ENCODE data around the gene PGPEP1.

PGPEP1 gene

DNA sequence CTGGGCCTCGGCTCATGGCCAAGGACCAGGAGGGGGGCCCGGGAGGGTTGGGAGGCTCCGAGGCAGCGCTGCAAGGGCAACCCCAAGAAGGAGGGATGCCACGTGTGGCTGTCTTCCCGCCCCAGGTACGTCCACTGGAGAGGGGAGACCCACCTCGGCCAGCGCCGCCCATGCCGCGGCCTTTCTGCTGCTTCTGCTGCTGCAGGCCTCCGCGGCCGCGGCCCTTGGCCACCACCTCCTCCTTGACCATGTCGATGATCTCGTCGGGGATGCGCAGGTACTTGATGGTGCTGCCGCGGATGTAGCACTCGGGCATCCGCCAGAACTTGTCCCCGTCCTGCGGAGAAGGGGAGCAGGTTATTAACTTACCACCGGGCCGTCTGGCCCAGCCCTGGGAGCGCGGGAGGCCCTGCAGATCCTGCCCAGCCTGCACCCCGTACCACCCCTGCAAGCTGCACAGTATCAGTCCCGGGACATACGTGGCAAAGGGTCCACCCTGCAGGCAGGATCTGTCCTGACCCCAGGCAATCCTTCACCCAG lies 30.8 kb upstream of the PGPEP1 start:
- Histone ChIP-seq H3K9me3 (ENCODE audit: insufficient read depth, low read depth, low read length) (no peaks in the 10 kb centered on the region), H3K27ac (ENCODE audit: low read depth, low read length) (no peak overlapping the region), H3K27me3 (ENCODE audit: insufficient read depth, low read length) (no peaks in the 10 kb centered on the region), H3K4me3 (ENCODE audit: low read length) (no peak overlapping the region), H3K4me1 (ENCODE audit: insufficient read depth, low read length) (peaks cover 8% of the 10 kb centered on the region), H3K36me3 (ENCODE audit: insufficient read depth, low read length) (peaks cover 86% of the 10 kb centered on the region), H3K9ac (ENCODE audit: low read depth, low read length) (no peak overlapping the region)
- WGBS, result 96% methylated on average over 33 of the region's 33 CpGs

DNA sequence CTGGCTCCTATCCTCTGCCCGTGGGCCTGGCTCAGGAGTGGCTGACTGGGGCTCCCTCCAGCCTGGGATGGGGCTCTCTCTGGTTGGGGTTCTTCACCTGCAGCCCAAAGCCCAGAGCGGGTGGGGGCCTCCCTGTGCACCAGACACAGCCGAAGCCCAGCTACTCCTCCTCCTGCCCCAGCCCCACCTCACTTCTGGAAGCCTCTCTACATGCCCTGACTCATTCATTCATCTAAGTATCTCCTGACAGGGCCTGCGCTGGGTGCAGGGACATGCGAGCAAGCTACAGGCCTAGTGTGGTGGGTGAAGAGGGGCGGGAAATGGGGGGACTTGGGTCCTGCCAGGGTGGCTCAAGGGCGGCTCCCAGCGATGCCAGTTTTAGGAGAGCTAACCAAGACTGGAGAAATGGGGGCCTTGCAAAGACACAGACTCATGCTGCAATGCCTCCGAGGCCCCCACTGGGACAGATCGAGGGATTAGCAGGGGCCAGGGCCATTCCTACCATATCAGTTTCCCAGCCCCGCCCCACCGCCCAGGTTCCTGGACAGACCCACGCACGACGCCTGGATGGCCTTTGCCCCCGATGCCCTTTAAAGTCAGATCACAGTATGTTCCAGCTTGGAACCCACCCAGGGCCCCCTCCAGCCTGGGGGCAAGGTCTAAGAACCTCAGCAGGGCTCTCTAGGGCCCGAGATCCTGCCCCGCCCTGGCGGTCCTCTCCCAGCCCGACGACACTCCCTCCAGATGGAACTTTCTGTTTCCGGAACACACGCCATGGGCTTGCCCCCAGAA lies 30.1 kb upstream of the PGPEP1 start:
- peaks cover under 1% of the 10 kb centered on the region for H3K4me1 ChIP-seq (ENCODE audit: insufficient read depth, low read length)
- H3K9me3 ChIP-seq (ENCODE audit: insufficient read depth, low read depth, low read length), result no peaks in the 10 kb centered on the region
- no peak overlapping the region for H3K27ac ChIP-seq (ENCODE audit: low read depth, low read length)
- no peak overlapping the region for H3K4me3 ChIP-seq (ENCODE audit: low read length)
- no peaks in the 10 kb centered on the region for H3K27me3 ChIP-seq (ENCODE audit: insufficient read depth, low read length)
- WGBS, result 91% methylated on average over 23 of the region's 23 CpGs
- H3K36me3 ChIP-seq (ENCODE audit: insufficient read depth, low read length), result peaks cover 92% of the 10 kb centered on the region
- no peak overlapping the region for H3K9ac ChIP-seq (ENCODE audit: low read depth, low read length)

DNA sequence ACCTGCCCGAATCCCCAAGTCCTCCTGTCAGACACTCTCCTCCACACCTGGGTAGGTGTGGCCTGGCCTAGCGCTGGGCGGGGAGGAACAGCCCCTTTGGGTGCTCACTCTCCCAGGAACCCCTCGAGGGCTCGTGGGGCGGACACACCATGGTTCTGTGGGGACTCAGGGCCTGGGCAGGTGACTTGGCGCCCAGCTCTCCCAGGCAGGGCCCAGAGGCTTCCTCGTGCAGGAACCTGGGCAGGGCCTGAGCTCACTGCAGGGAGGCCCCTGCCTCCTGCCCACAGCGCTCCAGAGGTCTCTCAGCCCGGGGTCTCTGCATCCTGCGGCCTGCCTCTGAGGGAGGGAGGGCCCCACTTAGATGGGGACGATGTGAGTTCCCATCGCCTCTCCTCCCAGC lies 29.4 kb upstream of the PGPEP1 start:
- no peak overlapping the region for H3K27ac ChIP-seq (ENCODE audit: low read depth, low read length)
- H3K9ac ChIP-seq (ENCODE audit: low read depth, low read length), result no peak overlapping the region
- peaks cover 98% of the 10 kb centered on the region for H3K36me3 ChIP-seq (ENCODE audit: insufficient read depth, low read length)
- H3K27me3 ChIP-seq (ENCODE audit: insufficient read depth, low read length), result no peaks in the 10 kb centered on the region
- 95% methylated on average over 13 of the region's 13 CpGs for WGBS
- no peaks in the 10 kb centered on the region for H3K4me1 ChIP-seq (ENCODE audit: insufficient read depth, low read length)
- no peaks in the 10 kb centered on the region for H3K9me3 ChIP-seq (ENCODE audit: insufficient read depth, low read depth, low read length)
- no peak overlapping the region for H3K4me3 ChIP-seq (ENCODE audit: low read length)

DNA sequence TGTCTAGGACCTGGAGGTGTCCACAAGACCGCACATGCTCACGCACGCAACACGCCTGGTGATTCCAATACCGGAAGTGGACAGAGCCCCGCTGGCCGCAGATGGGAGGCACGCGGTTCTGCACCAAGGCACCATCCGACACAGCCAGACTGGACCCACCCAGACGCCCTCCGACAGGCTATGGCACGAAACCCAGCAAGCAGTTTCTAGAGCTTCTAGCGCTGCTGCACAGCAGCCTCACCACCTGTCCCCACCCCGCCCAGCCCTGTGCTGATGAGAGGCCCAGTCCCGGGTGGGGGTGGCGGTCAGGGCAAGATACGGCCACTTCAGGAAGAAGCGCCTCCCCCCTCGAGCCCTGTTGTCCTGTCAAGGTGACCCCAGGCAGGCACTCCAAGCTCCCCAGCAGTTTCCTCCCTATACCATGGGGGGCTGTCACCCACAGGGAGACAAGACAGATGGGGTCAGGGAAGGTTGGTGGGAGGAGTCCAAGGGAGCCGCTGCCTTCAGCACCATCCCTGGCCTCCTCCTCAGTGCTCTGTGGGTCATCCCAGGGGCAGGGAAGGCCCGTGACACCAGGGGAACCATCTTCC lies 28.8 kb upstream of the PGPEP1 start:
- no peak overlapping the region for H3K9ac ChIP-seq (ENCODE audit: low read depth, low read length)
- no peaks in the 10 kb centered on the region for H3K9me3 ChIP-seq (ENCODE audit: insufficient read depth, low read depth, low read length)
- no peaks in the 10 kb centered on the region for H3K4me1 ChIP-seq (ENCODE audit: insufficient read depth, low read length)
- WGBS, result 92% methylated on average over 22 of the region's 22 CpGs
- no peaks in the 10 kb centered on the region for H3K27me3 ChIP-seq (ENCODE audit: insufficient read depth, low read length)
- H3K27ac ChIP-seq (ENCODE audit: low read depth, low read length), result no peak overlapping the region
- no peak overlapping the region for H3K4me3 ChIP-seq (ENCODE audit: low read length)
- peaks cover 94% of the 10 kb centered on the region for H3K36me3 ChIP-seq (ENCODE audit: insufficient read depth, low read length)

GRCh38 chr19:18312092-18312534 lies 28.3 kb upstream of the PGPEP1 start:
- H3K9ac ChIP-seq (ENCODE audit: low read depth, low read length), result no peak overlapping the region
- H3K27me3 ChIP-seq (ENCODE audit: insufficient read depth, low read length), result no peaks in the 10 kb centered on the region
- H3K27ac ChIP-seq (ENCODE audit: low read depth, low read length), result no peak overlapping the region
- no peak overlapping the region for H3K4me3 ChIP-seq (ENCODE audit: low read length)
- H3K9me3 ChIP-seq (ENCODE audit: insufficient read depth, low read depth, low read length), result no peaks in the 10 kb centered on the region
- peaks cover 89% of the 10 kb centered on the region for H3K36me3 ChIP-seq (ENCODE audit: insufficient read depth, low read length)
- WGBS, result 94% methylated on average over 11 of the region's 11 CpGs
- H3K4me1 ChIP-seq (ENCODE audit: insufficient read depth, low read length), result no peaks in the 10 kb centered on the region

DNA sequence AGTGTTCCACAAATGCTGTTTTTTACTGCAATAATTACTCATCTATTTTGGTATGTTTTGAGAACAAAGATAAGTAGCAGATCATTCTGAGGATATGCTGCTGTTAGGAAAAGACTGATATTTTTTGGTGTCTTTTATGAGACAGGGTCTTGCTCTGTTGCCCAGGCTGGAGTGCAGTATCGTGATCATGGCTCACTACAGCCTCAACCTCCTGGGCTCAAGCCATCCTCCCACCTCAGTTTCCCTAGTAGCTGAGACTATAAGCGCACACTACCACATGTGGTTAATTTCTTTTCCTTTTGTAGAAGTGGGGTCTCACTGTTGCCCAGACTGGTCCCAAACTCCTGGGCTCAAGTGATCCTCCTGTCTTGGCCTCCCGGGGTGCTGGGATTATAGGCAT lies 27.0 kb upstream of the PGPEP1 start:
- 97% methylated on average over 3 of the region's 3 CpGs for WGBS
- peaks cover 77% of the 10 kb centered on the region for H3K36me3 ChIP-seq (ENCODE audit: insufficient read depth, low read length)

GRCh38 chr19:18317961-18318800 lies 22.2 kb upstream of the PGPEP1 start:
- 94% methylated on average over 18 of the region's 18 CpGs for WGBS
- H3K27me3 ChIP-seq (ENCODE audit: insufficient read depth, low read length), result no peaks in the 10 kb centered on the region
- H3K27ac ChIP-seq (ENCODE audit: low read depth, low read length), result peak overlapping the region; percentile 58
- H3K36me3 ChIP-seq (ENCODE audit: insufficient read depth, low read length), result peaks cover 46% of the 10 kb centered on the region
- peaks cover 12% of the 10 kb centered on the region; the same call in 1 of the 2 replicates for H3K4me1 ChIP-seq (ENCODE audit: insufficient read depth, low read length)
- no peak overlapping the region for H3K4me3 ChIP-seq (ENCODE audit: low read length)
- no peak overlapping the region for H3K9ac ChIP-seq (ENCODE audit: low read depth, low read length)
- H3K9me3 ChIP-seq (ENCODE audit: insufficient read depth, low read depth, low read length), result no peaks in the 10 kb centered on the region

More for the DNA sequence above, 27.0 kb upstream of the PGPEP1 start:
- H3K4me3 ChIP-seq (ENCODE audit: low read length), result no peak overlapping the region
- H3K9me3 ChIP-seq (ENCODE audit: insufficient read depth, low read depth, low read length), result no peaks in the 10 kb centered on the region
- no peaks in the 10 kb centered on the region for H3K27me3 ChIP-seq (ENCODE audit: insufficient read depth, low read length)
- H3K9ac ChIP-seq (ENCODE audit: low read depth, low read length), result no peak overlapping the region
- H3K4me1 ChIP-seq (ENCODE audit: insufficient read depth, low read length), result no peaks in the 10 kb centered on the region
- H3K27ac ChIP-seq (ENCODE audit: low read depth, low read length), result no peak overlapping the region

DNA sequence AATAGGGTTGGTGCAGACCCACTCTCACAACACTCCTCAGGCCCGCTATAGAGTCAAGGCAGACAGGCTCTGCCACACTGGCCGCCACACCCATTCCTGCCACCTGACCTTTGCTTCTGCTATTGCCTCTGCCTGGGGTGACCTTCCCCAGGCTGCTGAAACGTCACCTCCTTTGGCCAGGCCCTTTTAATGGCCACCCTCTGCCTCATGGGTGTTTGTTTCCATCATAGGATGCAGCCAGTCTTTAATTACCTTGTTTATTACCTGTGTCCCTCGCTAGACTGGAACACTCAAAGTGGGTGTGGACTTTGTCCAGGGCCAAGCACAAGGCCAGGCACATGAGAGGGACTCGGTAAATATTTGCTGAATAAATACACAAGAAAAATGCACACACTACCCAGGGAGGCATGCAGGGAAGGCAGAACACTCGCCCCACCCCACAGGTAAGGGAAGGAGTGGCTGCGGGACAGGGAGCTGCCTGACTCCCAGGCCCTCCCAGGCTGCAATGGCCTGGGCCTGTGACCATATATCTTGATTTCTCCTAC lies 20.7 kb upstream of the PGPEP1 start:
- WGBS, result 96% methylated on average over 7 of the region's 7 CpGs
- peaks cover 32% of the 10 kb centered on the region for H3K36me3 ChIP-seq (ENCODE audit: insufficient read depth, low read length)
- no peak overlapping the region for H3K9ac ChIP-seq (ENCODE audit: low read depth, low read length)
- H3K9me3 ChIP-seq (ENCODE audit: insufficient read depth, low read depth, low read length), result no peaks in the 10 kb centered on the region
- H3K4me3 ChIP-seq (ENCODE audit: low read length), result no peak overlapping the region
- no peak overlapping the region for H3K27ac ChIP-seq (ENCODE audit: low read depth, low read length)
- peaks cover 19% of the 10 kb centered on the region for H3K4me1 ChIP-seq (ENCODE audit: insufficient read depth, low read length)
- H3K27me3 ChIP-seq (ENCODE audit: insufficient read depth, low read length), result no peaks in the 10 kb centered on the region

DNA sequence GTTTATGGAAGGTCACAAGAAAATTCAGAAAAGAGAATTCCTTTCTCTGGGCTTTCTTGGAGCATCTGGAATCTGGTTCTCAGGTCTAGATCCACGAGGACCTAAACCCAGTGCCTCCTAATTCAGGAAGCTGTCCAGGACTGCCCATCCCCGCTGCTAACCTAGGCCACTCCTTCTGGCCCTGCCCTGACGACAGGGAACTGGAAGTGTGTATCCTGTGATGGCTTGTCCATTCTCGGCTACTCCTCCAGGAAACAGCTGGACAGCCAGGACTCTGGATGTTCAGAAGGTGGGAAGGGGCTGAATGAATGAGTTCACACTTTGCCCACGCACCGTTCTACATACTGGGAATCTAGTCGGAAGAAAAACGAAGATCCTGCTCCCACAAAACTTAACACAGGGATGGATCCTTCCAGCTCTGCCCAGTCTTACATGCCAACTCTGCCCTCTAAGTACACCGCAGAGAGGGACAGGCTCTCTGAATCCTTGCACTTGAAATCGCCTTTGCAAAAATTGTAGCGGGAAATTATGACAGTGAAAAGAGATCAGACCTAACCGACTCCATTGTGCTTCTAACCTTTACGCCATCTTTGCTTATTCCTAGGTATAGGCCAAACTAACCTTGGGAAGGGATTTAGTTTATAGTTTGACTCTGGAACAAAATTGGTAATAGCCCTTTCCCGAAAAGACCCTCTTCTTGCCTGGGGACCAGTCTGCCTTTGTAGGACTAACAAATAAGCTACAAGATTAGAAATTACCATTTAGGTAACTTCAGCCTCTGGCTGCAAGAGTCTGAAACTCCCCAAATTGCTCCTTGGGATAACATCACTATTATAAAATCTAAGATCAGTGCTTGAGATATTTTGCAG lies 19.3 kb upstream of the PGPEP1 start:
- Histone ChIP-seq H3K4me1 (ENCODE audit: insufficient read depth, low read length) (peaks cover 19% of the 10 kb centered on the region), H3K36me3 (ENCODE audit: insufficient read depth, low read length) (peaks cover 20% of the 10 kb centered on the region), H3K27me3 (ENCODE audit: insufficient read depth, low read length) (no peaks in the 10 kb centered on the region), H3K9ac (ENCODE audit: low read depth, low read length) (0 out of 2 replicates have a peak overlapping the region, but pooled peaks have one; percentile 94), H3K4me3 (ENCODE audit: low read length) (peak overlapping the region; percentile 87; the same call in 1 of the 2 replicates), H3K27ac (ENCODE audit: low read depth, low read length) (no peak overlapping the region), H3K9me3 (ENCODE audit: insufficient read depth, low read depth, low read length) (no peaks in the 10 kb centered on the region)
- 90% methylated on average over 14 of the region's 14 CpGs for WGBS

GRCh38 chr19:18321734-18322102 lies 18.7 kb upstream of the PGPEP1 start:
- peaks cover 17% of the 10 kb centered on the region for H3K36me3 ChIP-seq (ENCODE audit: insufficient read depth, low read length)
- peaks cover 19% of the 10 kb centered on the region for H3K4me1 ChIP-seq (ENCODE audit: insufficient read depth, low read length)
- H3K27me3 ChIP-seq (ENCODE audit: insufficient read depth, low read length), result no peaks in the 10 kb centered on the region
- peak overlapping the region; percentile 87 for H3K4me3 ChIP-seq (ENCODE audit: low read length)
- peak overlapping the region; percentile 93 for H3K27ac ChIP-seq (ENCODE audit: low read depth, low read length)
- H3K9me3 ChIP-seq (ENCODE audit: insufficient read depth, low read depth, low read length), result no peaks in the 10 kb centered on the region
- WGBS, result 72% methylated on average over 9 of the region's 9 CpGs
- peak overlapping the region; percentile 94 for H3K9ac ChIP-seq (ENCODE audit: low read depth, low read length)
